ENCODE measurements around the gene CIROP.

Gene CIROP

GRCh38 chr14:23076785-23077408 lies 27.9 kb downstream of the CIROP start:
- TF ChIP-seq, protein P1, sequence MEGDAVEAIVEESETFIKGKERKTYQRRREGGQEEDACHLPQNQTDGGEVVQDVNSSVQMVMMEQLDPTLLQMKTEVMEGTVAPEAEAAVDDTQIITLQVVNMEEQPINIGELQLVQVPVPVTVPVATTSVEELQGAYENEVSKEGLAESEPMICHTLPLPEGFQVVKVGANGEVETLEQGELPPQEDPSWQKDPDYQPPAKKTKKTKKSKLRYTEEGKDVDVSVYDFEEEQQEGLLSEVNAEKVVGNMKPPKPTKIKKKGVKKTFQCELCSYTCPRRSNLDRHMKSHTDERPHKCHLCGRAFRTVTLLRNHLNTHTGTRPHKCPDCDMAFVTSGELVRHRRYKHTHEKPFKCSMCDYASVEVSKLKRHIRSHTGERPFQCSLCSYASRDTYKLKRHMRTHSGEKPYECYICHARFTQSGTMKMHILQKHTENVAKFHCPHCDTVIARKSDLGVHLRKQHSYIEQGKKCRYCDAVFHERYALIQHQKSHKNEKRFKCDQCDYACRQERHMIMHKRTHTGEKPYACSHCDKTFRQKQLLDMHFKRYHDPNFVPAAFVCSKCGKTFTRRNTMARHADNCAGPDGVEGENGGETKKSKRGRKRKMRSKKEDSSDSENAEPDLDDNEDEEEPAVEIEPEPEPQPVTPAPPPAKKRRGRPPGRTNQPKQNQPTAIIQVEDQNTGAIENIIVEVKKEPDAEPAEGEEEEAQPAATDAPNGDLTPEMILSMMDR (conservative IDR thresholded peaks at IDR 0.05; ENCODE audit: control insufficient read depth, insufficient read depth, low read depth, low read length), result peak; percentile 74
- no peak overlapping the region for H3K4me3 ChIP-seq (ENCODE audit: control insufficient read depth, low read depth, low read length)
- peak; percentile 58 for DNase-seq (ENCODE audit: low read depth)

GRCh38 chr14:23074906-23075305 lies 29.9 kb downstream of the CIROP start:
- no peak overlapping the region for H3K4me3 ChIP-seq (ENCODE audit: control insufficient read depth, low read depth, low read length)
- DNase-seq (ENCODE audit: low read depth), result no peak
- TF ChIP-seq, protein P1 (conservative IDR thresholded peaks at IDR 0.05; ENCODE audit: control insufficient read depth, insufficient read depth, low read depth, low read length), result no peak

DNA sequence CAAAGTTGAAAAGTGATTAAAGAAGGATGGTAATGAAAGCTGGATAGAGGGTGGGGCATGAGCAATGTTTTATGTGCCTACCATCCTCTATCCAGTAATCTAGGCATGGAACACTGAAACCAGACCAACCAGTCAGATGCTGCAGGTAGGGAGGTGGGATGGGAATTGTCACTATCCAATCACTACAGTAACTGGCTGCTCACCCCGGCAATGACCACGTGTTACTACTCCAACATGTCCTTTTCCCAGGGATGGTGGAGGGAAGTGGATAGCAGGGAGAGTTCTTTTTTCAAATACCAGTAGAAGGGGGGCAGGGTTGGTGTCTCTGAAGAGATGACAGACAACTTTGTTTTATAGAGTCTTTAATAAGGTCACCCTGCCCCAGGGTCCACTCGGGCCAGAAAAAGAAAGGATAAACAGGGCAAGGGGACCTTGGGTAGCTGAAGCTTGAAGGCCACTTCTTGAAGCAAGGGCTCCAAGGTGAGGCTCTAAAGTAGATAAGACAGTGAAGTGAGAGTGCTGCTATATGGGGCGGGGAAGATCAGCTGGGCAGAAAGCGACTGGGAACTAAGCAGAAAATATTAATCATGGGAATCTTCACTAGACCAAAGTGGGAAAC lies 32.8 kb downstream of the CIROP start:
- TF ChIP-seq, protein P1 (conservative IDR thresholded peaks at IDR 0.05; ENCODE audit: control insufficient read depth, insufficient read depth, low read depth, low read length), result no peak
- DNase-seq (ENCODE audit: low read depth), result no peak
- H3K4me3 ChIP-seq (ENCODE audit: control insufficient read depth, low read depth, low read length), result peak overlapping the region; percentile 80

DNA sequence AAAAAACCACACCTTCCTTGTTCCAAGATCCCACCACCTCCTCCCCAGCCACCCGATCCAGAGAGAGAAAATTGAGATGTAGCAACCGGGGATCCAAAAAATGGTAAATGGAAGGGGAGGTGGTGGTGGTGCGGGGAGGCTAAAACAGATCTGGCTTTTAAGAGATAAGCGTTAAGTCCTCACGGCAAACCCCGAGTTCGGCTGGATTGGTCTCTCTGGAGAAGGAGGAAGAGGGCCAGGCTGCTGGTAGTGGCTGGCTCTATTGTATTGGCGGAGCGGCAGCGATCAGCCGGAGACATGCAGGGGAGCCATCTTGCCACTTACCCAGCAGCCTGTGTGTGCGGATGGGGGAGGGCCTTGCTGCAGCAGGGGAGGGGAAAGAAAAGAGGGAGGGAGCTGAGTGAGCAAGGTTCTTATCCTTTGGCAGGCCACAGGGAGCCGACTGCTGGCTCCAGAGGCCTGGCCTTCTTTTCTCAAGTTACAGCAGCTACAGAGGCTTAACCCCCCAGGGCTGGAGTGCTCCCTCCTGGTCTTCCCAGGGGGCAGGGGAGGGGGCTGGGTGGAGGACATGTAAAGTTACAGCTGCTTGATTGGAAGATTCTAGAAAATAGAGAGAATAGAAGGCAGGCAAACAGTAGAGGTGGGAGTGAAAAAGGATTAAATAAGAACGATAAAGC lies 33.4 kb downstream of the CIROP start:
- H3K4me3 ChIP-seq (ENCODE audit: control insufficient read depth, low read depth, low read length), result peak overlapping the region; percentile 80
- TF ChIP-seq, protein P1 (conservative IDR thresholded peaks at IDR 0.05; ENCODE audit: control insufficient read depth, insufficient read depth, low read depth, low read length), result no peak
- DNase-seq (ENCODE audit: low read depth), result peak; percentile 92

GRCh38 chr14:23070262-23071129 lies 34.3 kb downstream of the CIROP start:
- H3K4me3 ChIP-seq (ENCODE audit: control insufficient read depth, low read depth, low read length), result peak overlapping the region; percentile 80
- DNase-seq (ENCODE audit: low read depth), result no peak
- TF ChIP-seq, protein P1 (conservative IDR thresholded peaks at IDR 0.05; ENCODE audit: control insufficient read depth, insufficient read depth, low read depth, low read length), result no peak

DNA sequence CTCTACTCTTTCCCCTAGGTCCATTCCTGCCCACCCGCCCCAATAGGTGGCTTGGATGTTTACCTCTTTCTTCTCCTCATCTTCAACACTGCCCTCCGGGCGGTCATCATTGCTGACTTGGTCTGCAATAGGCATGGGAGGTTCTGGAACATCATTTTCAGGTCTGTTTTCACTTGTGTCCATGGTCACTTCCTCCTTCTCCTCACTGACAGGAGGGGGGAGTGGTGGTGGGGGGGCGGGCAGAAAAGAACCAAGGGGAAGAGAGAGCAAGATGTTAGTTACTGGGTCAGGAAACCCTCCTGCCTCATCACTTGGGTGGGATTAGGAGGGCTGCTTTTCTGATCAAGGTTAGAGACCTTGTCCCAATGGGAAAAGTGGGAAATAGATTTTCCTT lies 35.4 kb downstream of the CIROP start:
- TF ChIP-seq, protein P1 (conservative IDR thresholded peaks at IDR 0.05; ENCODE audit: control insufficient read depth, insufficient read depth, low read depth, low read length), result no peak
- H3K4me3 ChIP-seq (ENCODE audit: control insufficient read depth, low read depth, low read length), result no peak overlapping the region

More for the DNA sequence above, 35.4 kb downstream of the CIROP start:
- no peak for DNase-seq (ENCODE audit: low read depth)

All from fibroblast of mammary gland (primary cell).